Activated naive CD8-positive, alpha-beta T cell treated with anti-CD3 and anti-CD28 coated beads, Interleukin-2, amount 50 U/mL, for 24 hours (primary cell): ENCODE data around the gene UCP3.

ENCODE experiments used
- ATAC-seq: fragments of 150-1000 bp; cut with Tn5 transposase; one replicate; pipeline ENCODE4 v1.10.0; 2021
- DNase-seq: peaks from one replicate; pipeline ENCODE4 v3.0.0; 2021
- H3K27ac Mint-ChIP-seq: one replicate; pipeline ENCODE4 v1.8.0; 2021; ENCODE audit warnings: mild to moderate bottlenecking, mixed read lengths
- H3K27me3 Mint-ChIP-seq: one replicate; pipeline ENCODE4 v1.8.0; 2021; ENCODE audit warnings: mixed read lengths
- H3K36me3 Mint-ChIP-seq: one replicate; pipeline ENCODE4 v1.8.0; 2021; ENCODE audit warnings: low read depth, mixed read lengths
- H3K4me1 Mint-ChIP-seq: one replicate; pipeline ENCODE4 v1.8.0; 2021; ENCODE audit warnings: mixed read lengths
- H3K4me3 Mint-ChIP-seq: one replicate; pipeline ENCODE4 v1.8.0; 2021; ENCODE audit warnings: mild to moderate bottlenecking, moderate library complexity, mixed read lengths
- H3K9me3 Mint-ChIP-seq: one replicate; pipeline ENCODE4 v1.8.0; 2021; ENCODE audit warnings: mixed read lengths

Gene UCP3

DNA sequence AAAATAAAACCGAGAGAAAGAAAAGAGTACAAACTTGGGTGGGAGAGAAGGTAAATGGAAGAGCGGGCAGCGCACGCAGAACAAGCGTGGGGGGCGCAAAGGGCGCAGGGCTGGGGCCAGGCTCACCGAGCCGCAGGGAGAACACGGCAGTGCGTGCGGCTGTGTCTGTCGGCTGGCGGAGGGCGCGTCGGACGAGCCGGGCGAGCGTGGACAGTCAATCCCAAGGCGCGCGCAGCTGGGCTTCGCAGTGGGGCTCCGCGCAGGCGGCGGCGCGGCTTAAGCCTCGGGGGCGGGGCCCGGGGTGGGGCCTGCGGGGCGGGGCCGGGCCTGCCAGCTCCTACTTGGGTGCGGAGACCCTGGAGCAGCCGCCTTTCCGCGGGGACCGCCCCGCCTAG lies 26.3 kb downstream of the UCP3 start, which contains the start of gene UCP2:
TSS of gene UCP2 (minus strand) at position 249 of the 395 bp plus-strand sequence. CDS start 4,465 bp downstream, outside the sequence.
- Mint-ChIP-seq H3K27me3 (no peaks in the 10 kb centered on the region), H3K4me1 (peaks cover 71% of the 10 kb centered on the region), H3K4me3 (peak within 1 kb of the TSS; percentile 91), H3K9me3 (no peaks in the 10 kb centered on the region), H3K27ac (peak within 1 kb of the TSS; percentile 97), H3K36me3 (peaks cover 48% of the 10 kb centered on the region)
- DNase-seq (peak; percentile 91), ATAC-seq (peak; percentile 70)

DNA sequence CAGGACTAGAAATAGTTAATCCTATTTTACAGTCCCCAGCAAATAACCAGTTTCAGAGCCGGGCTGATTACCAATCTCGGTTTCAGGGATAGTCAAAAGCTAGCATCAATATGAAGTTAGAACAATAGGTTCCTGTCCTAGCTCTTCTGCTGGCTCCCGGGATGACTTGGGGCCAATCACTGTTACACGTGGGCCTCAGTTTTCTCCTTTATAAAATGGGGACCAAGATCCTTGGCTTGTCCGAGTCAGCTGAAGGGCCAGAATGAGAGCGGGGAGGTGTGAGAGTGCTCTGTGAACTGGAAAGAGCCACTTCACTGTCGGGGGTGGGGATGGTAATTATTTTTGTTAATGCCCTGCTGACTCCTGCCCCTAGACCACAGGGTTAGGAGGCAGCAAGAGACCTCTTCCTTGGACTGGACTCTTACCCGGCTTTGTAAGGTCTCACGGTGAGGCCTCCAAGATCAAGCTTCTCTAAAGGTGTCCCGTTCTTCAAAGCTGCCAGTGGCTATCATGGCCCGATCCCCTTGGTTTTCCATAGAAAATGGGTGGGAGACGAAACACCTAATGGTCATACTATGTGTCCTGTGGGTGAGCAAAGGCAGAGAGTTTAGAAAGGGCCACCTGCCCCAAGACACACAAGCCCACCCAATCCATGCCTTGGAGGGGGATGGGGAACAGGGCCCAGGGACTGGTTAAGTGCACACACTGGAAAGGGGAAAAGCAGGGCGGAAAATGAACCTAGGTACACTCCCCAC lies 27.7 kb downstream of the UCP3 start:
- Mint-ChIP-seq H3K36me3 (peaks cover 62% of the 10 kb centered on the region), H3K9me3 (no peaks in the 10 kb centered on the region), H3K4me3 (peak overlapping the region; percentile 91), H3K27ac (peak overlapping the region; percentile 97), H3K4me1 (peaks cover 79% of the 10 kb centered on the region), H3K27me3 (no peaks in the 10 kb centered on the region)
- DNase-seq: no peak
- ATAC-seq: no peak

DNA sequence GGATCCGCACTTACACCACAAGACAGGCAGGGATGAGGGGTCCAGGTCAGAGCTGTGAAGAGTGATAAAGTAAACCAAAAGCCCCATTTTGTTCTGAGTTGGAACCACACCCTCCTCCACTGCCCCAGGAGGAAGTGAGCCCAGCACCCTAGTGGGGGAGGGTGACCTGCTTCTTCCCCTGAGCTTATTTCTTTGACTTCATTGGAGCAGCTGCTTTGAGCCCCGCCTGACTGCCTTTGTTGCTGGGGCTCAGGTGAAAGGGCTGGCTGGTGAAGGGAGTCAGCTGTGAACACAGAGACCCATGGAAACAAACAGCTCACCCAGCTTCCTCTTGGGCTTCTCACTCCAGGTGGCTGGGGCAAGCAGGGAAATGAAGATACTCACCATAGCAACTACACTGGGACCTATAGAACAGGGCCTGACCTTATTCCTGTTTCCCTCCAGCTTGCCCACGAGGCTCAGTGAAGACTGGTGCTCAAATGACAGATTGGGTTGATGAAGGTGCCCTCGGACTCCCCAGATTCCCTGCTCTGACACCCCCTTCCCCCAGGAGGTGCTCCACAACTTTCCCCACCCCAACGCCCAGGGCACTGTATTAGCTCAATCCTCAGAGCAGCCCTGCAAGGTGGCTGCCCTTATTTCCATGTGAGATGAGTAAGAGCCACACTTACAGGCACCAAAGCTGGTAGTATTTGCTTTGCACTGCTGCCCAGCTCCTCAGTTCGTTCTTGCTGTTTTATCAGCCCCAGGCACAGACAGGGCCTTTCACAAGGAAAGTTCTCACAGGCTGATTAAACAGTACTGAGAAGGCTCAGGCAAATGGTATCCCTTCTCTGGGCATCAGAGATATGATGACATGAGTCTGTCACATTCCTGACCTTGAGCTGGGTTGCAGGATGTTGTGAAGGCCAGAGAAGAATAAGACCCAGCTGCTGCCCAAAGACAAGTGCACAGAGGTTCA lies 28.6 kb downstream of the UCP3 start:
- Mint-ChIP-seq H3K36me3 (peaks cover 70% of the 10 kb centered on the region), H3K27ac (peak overlapping the region; percentile 97), H3K27me3 (no peaks in the 10 kb centered on the region), H3K9me3 (no peaks in the 10 kb centered on the region), H3K4me3 (peak overlapping the region; percentile 91), H3K4me1 (peaks cover 82% of the 10 kb centered on the region)
- DNase-seq (peak; percentile 73), ATAC-seq (peak; percentile 27)

DNA sequence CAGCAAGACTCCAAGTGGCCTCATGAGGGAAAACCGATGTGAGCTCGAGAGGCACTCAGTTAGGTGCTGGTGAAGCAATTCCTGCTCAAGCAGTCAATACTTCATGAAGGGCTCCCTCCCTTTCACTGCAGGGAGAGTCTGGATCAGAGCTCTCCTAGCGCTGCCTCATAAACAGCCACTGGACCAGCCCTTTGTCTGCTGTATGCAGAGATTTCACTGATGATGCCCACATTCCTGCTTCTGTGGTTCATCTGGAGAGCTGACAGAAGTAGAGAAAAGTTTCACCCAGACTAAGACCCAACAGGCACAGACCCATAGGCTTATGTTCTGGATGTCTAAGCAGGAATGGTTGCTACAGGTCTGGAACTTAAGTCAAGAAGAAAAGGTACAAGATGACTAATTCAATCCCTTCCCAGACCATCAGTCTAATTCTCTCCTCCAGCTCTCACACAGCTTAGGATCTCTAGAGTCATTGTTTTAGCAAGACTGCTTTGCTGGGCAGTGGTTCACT lies 30.3 kb downstream of the UCP3 start:
- Mint-ChIP-seq H3K27ac (peak overlapping the region; percentile 97), H3K4me1 (peaks cover 83% of the 10 kb centered on the region), H3K36me3 (peaks cover 87% of the 10 kb centered on the region), H3K4me3 (peak overlapping the region; percentile 91), H3K9me3 (no peaks in the 10 kb centered on the region), H3K27me3 (no peaks in the 10 kb centered on the region)
- ATAC-seq: no peak
- DNase-seq: no peak

DNA sequence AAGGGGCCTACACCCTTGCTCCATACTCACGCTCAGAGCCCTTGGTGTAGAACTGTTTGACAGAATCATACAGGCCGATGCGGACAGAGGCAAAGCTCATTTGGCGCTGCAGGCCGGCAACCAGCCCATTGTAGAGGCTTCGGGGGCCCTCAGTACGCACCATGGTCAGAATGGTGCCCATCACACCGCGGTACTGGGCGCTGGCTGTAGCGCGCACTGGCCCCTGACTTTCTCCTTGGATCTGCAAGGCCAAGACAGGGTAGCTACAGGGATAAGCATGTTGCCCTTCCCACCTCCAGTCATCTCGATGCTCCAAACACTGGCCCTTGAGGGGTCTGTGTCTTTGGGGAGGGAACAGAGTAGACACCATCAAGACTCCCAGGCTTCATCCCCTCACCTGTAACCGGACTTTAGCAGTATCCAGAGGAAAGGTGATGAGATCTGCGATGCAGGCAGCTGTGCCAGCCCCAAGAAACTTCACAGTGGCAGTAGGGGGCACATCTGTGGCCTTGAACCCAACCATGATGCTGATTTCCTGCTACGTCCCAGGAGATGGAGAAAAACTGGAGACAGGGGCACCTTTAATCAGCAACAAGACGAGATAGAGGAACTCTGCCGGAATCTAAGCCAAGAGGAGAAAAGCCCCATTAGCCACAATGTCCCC lies 30.9 kb downstream of the UCP3 start:
- Mint-ChIP-seq H3K9me3 (no peaks in the 10 kb centered on the region), H3K27ac (peak overlapping the region; percentile 97), H3K4me1 (peaks cover 84% of the 10 kb centered on the region), H3K4me3 (peak overlapping the region; percentile 91), H3K27me3 (no peaks in the 10 kb centered on the region), H3K36me3 (peaks cover 89% of the 10 kb centered on the region)
- no peak for DNase-seq
- no peak for ATAC-seq

DNA sequence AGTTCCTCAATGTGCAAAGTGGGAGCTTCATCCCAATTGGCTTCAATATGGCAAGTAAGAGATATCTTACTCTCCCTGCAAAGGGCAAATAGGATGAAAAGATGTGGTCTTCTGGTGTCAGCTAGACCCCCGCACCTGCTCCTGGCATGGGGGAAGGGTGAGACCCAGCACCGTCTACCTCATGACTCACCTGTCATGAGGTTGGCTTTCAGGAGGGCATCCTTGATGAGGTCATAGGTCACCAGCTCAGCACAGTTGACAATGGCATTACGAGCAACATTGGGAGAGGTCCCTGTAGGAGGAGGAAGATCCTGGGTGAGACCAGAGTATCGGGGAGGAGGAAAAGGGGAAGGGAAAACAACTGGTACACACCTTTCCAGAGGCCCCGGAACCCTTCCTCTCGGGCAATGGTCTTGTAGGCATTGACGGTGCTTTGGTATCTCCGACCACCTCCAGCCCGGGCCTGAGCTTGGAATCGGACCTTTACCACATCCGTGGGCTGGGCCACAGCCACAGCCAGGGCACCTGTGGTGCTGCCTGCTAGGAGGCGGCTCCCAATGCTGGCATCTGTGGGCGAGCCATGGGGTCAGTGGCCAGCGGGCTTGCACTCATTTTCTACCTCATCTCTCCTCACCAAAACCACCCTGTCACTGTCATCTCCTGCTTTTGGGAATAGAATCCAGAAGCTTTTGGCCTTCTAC lies 32.3 kb downstream of the UCP3 start:
- H3K36me3 Mint-ChIP-seq: peaks cover 82% of the 10 kb centered on the region
- H3K9me3 Mint-ChIP-seq: no peaks in the 10 kb centered on the region
- H3K4me1 Mint-ChIP-seq: peaks cover 95% of the 10 kb centered on the region
- H3K27ac Mint-ChIP-seq: peak overlapping the region; percentile 78
- ATAC-seq: no peak
- no peak for DNase-seq
- H3K27me3 Mint-ChIP-seq: no peaks in the 10 kb centered on the region
- peak overlapping the region; percentile 91 for H3K4me3 Mint-ChIP-seq

DNA sequence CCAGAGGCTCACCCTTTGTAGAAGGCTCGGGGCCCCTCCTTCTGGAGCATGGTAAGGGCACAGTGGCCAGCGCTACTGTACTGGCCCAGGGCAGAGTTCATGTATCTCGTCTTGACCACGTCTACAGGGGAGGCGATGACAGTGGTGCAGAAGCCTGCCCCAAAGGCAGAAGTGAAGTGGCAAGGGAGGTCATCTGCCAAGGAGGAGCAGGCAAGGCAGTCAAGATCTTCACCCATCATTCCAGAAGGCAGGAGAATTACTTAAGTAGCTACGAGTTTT lies 33.5 kb downstream of the UCP3 start:
- no peak for DNase-seq
- peak overlapping the region; percentile 2 for H3K27ac Mint-ChIP-seq
- peaks cover 70% of the 10 kb centered on the region for H3K36me3 Mint-ChIP-seq
- no peak overlapping the region for H3K4me3 Mint-ChIP-seq
- no peaks in the 10 kb centered on the region for H3K27me3 Mint-ChIP-seq
- ATAC-seq: no peak
- H3K9me3 Mint-ChIP-seq: no peaks in the 10 kb centered on the region
- H3K4me1 Mint-ChIP-seq: peaks cover 97% of the 10 kb centered on the region

DNA sequence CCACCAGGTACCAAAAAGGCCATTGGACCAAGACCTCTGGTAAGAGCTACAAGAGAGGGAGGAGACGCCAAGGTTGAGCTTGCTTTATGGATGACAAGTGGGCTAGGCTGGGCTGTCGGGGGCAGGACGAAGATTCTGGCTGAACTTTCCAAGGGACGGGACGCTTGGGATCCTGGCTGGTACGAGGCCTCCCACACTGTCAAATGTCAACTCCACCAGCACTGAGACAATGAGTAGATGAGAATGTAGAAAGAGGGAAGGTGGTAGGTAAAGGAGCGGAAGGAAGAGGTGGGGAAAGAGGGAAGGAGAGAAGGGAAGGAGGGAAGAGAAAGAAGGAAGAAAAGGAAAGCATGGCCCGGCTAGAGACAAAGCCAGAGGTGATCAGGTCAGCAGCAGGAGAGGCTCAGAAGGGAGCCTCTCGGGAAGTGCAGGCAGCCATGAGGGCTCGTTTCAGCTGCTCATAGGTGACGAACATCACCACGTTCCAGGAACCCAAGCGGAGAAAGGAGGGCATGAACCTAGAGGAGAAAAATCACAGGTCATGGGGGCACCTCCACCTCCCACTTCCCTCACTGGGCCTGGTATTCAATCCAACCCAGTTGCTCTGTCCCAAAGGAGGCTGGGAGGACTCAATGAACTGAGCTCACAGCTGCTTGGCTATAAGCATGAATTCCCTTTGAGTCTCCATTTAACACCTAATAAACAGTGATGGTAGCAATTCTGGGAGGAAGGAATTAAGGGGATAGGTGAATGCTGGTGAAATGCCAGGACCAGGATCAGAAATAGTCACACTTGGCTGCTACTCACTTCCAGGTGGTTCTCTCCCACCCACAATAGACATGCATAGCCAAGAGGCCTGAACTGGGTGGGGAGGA lies 34.0 kb downstream of the UCP3 start:
- Mint-ChIP-seq H3K27me3 (no peaks in the 10 kb centered on the region), H3K27ac (peak overlapping the region; percentile 84), H3K4me1 (peaks cover 97% of the 10 kb centered on the region), H3K4me3 (peak overlapping the region; percentile 24), H3K9me3 (no peaks in the 10 kb centered on the region), H3K36me3 (peaks cover 65% of the 10 kb centered on the region)
- ATAC-seq (no peak), DNase-seq (no peak)

DNA sequence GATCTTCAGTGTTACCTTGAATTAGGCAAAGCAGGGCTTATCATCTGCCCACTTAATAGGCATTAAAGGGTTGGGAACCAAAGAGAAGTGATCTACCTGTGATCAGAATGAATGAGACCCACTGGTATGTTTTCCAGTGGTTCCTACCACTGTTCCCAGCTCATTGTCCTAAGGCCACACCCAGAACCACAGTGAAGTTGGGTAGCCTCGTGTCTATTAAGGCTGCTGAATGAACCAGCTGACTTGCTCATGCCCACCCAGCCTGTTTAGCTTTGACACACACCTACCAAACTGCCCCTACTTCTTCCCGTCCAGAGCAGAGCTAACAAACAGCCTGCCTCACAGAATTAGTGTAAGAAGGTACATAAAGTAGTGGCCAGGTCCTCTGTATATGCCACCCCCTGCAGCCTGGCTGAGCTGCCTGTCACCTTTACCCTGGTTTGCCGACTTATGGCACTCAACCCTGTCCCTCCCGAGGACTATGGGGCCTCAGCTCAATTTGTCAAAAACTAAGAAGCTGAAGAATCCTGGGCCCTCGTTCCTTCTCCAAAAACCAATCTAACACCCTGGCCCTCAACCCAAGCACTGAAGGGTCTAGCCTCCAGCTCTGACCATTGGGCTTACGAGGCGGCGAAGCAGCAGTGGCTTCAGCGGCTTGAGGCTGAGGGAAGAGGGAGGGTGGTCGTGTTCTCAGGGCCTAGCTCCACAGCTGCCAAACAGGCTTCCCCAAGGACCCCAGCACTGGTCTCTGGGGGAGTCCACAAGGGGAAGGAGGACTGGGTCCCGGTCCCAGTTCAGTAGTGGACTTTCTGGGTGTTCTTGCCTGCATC lies 36.0 kb downstream of the UCP3 start:
- DNase-seq (no peak), ATAC-seq (no peak)
- peak overlapping the region; percentile 74 for H3K27ac Mint-ChIP-seq
- H3K4me3 Mint-ChIP-seq: no peak overlapping the region
- H3K36me3 Mint-ChIP-seq: peaks cover 45% of the 10 kb centered on the region
- no peaks in the 10 kb centered on the region for H3K9me3 Mint-ChIP-seq
- H3K4me1 Mint-ChIP-seq: peaks cover 97% of the 10 kb centered on the region
- no peaks in the 10 kb centered on the region for H3K27me3 Mint-ChIP-seq

DNA sequence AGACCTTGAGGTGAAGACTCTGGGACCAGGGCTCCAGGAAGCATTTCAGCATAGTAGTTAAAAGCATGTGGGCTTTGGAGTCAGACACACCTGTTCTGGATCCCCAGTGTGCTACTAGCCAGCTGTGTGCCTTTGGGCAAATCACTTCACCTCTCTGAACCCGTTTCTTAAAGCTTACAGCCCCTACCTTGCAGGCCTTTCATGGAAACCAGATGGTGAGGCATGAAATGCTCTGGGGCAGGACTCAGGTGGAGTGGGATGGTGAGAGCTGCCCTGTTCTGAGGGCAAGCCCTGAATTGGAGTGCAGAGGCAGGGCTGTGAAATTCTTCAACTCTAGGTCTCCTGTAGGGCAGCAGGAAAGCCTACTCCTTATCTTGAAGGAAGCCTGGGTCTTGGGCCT lies 36.7 kb downstream of the UCP3 start:
- no peaks in the 10 kb centered on the region for H3K27me3 Mint-ChIP-seq
- peaks cover 93% of the 10 kb centered on the region for H3K4me1 Mint-ChIP-seq
- no peak for DNase-seq
- ATAC-seq: no peak
- peaks cover 38% of the 10 kb centered on the region for H3K36me3 Mint-ChIP-seq
- no peaks in the 10 kb centered on the region for H3K9me3 Mint-ChIP-seq
- peak overlapping the region; percentile 46 for H3K27ac Mint-ChIP-seq
- H3K4me3 Mint-ChIP-seq: no peak overlapping the region

DNA sequence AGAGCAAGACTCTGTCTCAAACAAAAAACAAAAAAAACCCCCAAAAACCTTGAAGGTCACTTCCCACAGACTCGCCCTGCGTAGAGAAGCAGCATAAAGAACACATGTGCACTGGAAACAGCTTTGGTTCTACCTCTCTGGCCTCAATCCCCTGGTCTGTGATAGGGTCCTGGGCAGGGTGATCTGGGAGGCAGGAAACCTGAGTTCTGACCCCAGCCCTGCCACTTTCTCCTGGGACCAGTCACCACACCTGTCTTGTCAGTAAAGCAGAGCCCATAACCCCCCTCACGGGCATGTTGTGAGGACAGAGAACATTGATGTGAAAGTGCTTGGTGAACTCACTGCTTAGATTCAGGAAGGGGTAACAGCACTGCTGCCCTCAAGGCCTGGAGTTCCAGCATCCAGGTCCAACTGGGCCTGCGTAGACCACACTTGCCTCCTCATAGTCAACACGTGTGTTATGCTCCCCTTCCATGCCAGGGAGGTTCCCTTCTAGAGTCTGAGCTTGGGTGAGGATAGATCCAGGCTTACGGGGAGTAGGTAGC lies 37.6 kb downstream of the UCP3 start:
- Mint-ChIP-seq H3K27ac (peak overlapping the region; percentile 76), H3K4me3 (no peak overlapping the region)

DNA sequence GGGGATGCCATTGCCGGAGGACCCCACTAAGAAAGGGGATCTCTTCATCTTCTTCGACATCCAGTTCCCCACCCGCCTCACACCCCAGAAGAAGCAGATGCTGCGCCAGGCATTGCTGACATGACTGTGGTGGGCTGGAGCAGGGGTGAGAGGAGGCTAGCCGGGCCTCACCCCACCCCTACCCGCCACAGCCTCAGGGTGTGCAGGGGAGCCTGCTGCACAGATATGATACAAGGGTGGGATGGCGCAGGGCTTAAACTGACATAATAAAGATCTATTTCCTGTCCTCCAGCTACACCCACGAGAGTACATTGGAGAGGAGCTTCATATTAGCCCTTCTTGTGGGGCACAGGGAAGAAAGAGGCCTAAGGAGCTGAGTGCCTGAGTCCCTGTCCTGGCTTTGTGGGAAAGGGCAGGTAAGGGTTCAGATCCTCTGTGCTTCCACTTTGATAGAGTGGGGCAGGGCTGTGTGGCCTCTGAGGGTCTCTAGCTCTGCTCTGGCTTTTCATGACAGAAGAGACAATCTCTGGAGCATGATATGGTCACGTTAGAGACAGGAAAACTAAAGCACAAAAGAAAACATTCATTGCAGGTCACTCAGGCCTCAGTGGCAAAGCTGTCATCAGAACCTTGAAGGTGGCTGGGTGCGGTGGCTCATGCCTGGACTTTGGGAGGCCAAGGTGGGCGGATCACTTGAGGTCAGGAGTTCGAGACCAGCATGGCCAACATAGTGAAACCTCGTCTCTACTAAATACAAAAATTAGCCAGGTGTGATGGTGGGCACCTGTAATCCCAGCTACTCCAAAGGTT lies 38.7 kb downstream of the UCP3 start:
- ATAC-seq: peak; percentile 11
- DNase-seq: peak; percentile 37
- H3K4me3 Mint-ChIP-seq: no peak overlapping the region
- peak overlapping the region; percentile 64 for H3K27ac Mint-ChIP-seq
- H3K27me3 Mint-ChIP-seq: no peaks in the 10 kb centered on the region
- H3K36me3 Mint-ChIP-seq: peaks cover 19% of the 10 kb centered on the region
- peaks cover 79% of the 10 kb centered on the region for H3K4me1 Mint-ChIP-seq
- H3K9me3 Mint-ChIP-seq: no peaks in the 10 kb centered on the region

More for the DNA sequence above, 37.6 kb downstream of the UCP3 start:
- Mint-ChIP-seq H3K36me3 (peaks cover 29% of the 10 kb centered on the region), H3K27me3 (no peaks in the 10 kb centered on the region), H3K4me1 (peaks cover 85% of the 10 kb centered on the region), H3K9me3 (no peaks in the 10 kb centered on the region)
- DNase-seq (peak; percentile 25), ATAC-seq (peak; percentile 12)
